Type B pancreatic cell (in vitro differentiated cells): Measurements from ENCODE around the gene BCL11A. TPM values are rescaled to one million over a fixed set of nuclear protein-coding genes. Genes with fewer than 3 reads are reported as not detected.

Experiments used
- DNase-seq: peaks from one replicate; pipeline ENCODE4 v3.0.0; 2021; ENCODE audit warnings: mixed read lengths; ENCODE audit not compliant: unreplicated experiment; ENCODE audit errors: extremely low spot score
- H3K27ac Mint-ChIP-seq: 2 replicates; pipeline ENCODE4 v1.8.0; 2021; ENCODE audit warnings: mild to moderate bottlenecking, mixed read lengths
- H3K27me3 Mint-ChIP-seq: 2 replicates; pipeline ENCODE4 v1.8.0; 2021; ENCODE audit warnings: mixed read lengths
- H3K36me3 Mint-ChIP-seq: 2 replicates; pipeline ENCODE4 v1.8.0; 2021; ENCODE audit warnings: mixed read lengths
- H3K4me1 Mint-ChIP-seq: one replicate; pipeline ENCODE4 v1.8.0; 2021; ENCODE audit warnings: mixed read lengths; ENCODE audit not compliant: unreplicated experiment
- H3K4me3 Mint-ChIP-seq: 2 replicates; pipeline ENCODE4 v1.8.0; 2021; ENCODE audit warnings: mild to moderate bottlenecking, mixed read lengths
- H3K9me3 Mint-ChIP-seq: 2 replicates; pipeline ENCODE4 v1.8.0; 2021; ENCODE audit warnings: mixed read lengths
- total RNA-seq: library from RNA; stranded (reverse); gene quantifications from 2 replicates; pipeline ENCODE4 v1.2.1, GENCODE V29; 2021; ENCODE audit warnings: low replicate concordance
- TF ChIP-seq, protein P1 (sequence below): fragments of 200-600 bp; sonication (generic); conservative IDR thresholded peaks from 2 replicates; pipeline ENCODE4 v1.5.0; 2021; ENCODE audit warnings: antibody characterized with exemption, mild to moderate bottlenecking

BCL11A gene
- total RNA-seq, 1 donor from 2014 or later = 53.1 TPM

DNA sequence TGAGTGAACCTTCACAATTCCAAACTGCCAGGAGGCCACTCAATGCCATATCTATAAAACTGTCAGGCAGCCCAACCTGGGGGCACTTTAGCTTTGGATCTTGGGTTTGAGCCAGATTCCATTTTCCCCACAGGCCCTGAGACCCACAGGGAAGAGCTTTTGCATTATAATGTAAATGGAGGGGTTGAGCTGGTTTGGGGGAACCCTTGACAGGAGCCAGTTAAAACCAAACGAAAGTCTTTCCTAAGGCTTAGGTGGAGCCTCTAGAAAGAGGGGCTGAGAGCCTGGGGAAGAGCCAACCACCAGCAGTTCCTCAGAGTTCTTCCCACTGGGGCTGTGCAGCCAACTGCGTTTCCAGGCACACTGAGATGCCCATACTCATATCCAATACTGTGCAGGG lies 42.7 kb downstream of the BCL11A start:
- no peak for DNase-seq
- Mint-ChIP-seq H3K9me3 (peaks cover 9% of the 10 kb centered on the region), H3K27ac (no peak overlapping the region), H3K27me3 (no peaks in the 10 kb centered on the region), H3K4me3 (no peak overlapping the region), H3K4me1 (peaks cover 73% of the 10 kb centered on the region), H3K36me3 (peaks cover 29% of the 10 kb centered on the region)
- TF ChIP-seq, protein P1, sequence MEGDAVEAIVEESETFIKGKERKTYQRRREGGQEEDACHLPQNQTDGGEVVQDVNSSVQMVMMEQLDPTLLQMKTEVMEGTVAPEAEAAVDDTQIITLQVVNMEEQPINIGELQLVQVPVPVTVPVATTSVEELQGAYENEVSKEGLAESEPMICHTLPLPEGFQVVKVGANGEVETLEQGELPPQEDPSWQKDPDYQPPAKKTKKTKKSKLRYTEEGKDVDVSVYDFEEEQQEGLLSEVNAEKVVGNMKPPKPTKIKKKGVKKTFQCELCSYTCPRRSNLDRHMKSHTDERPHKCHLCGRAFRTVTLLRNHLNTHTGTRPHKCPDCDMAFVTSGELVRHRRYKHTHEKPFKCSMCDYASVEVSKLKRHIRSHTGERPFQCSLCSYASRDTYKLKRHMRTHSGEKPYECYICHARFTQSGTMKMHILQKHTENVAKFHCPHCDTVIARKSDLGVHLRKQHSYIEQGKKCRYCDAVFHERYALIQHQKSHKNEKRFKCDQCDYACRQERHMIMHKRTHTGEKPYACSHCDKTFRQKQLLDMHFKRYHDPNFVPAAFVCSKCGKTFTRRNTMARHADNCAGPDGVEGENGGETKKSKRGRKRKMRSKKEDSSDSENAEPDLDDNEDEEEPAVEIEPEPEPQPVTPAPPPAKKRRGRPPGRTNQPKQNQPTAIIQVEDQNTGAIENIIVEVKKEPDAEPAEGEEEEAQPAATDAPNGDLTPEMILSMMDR = no peak

GRCh38 chr2:60509066-60509465 lies 44.4 kb downstream of the BCL11A start:
- no peak for DNase-seq
- peaks cover 74% of the 10 kb centered on the region for H3K4me1 Mint-ChIP-seq
- no peak overlapping the region for H3K4me3 Mint-ChIP-seq
- peaks cover 26% of the 10 kb centered on the region for H3K36me3 Mint-ChIP-seq
- H3K27me3 Mint-ChIP-seq = no peaks in the 10 kb centered on the region
- no peak overlapping the region for H3K27ac Mint-ChIP-seq
- peaks cover 9% of the 10 kb centered on the region for H3K9me3 Mint-ChIP-seq
- TF ChIP-seq, protein P1 = no peak

- H3K27ac Mint-ChIP-seq = no peak overlapping the region
- H3K36me3 Mint-ChIP-seq = peaks cover 26% of the 10 kb centered on the region
- no peaks in the 10 kb centered on the region for H3K27me3 Mint-ChIP-seq
- TF ChIP-seq, protein P1 = no peak
- peaks cover 74% of the 10 kb centered on the region for H3K4me1 Mint-ChIP-seq
- no peak for DNase-seq
- H3K4me3 Mint-ChIP-seq = no peak overlapping the region
- H3K9me3 Mint-ChIP-seq = peaks cover 9% of the 10 kb centered on the region
These were observed 45.0 kb downstream of the BCL11A start for GRCh38 chr2:60508339-60508917.

- Mint-ChIP-seq H3K9me3 (peaks cover 9% of the 10 kb centered on the region), H3K27me3 (no peaks in the 10 kb centered on the region), H3K4me3 (no peak overlapping the region), H3K4me1 (peaks cover 77% of the 10 kb centered on the region), H3K36me3 (peaks cover 21% of the 10 kb centered on the region), H3K27ac (peak overlapping the region; percentile 34)
- TF ChIP-seq, protein P1 = no peak
- DNase-seq = no peak
These were observed 46.1 kb downstream of the BCL11A start for GRCh38 chr2:60507211-60507965.

DNA sequence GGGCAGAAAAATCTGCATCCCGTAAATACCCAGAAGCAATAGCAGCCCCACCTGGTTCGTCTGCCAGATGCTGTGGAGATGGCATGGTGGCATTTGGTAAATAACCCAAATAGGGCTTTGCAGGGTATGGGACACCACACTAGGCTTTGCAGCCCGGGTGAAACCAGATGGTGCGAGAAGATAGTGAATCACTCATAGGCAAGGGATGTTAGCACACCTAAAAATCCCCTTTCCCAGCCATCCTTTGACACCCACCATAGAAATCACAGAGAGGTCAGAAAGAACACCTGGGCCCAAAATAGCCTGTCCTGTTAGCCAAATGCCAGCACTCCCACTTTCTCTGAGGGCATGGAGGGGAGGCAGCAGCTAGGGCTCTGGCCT lies 47.6 kb downstream of the BCL11A start:
- no peak for DNase-seq
- Mint-ChIP-seq H3K27ac (no peak overlapping the region), H3K9me3 (peaks cover 9% of the 10 kb centered on the region), H3K4me1 (peaks cover 73% of the 10 kb centered on the region), H3K4me3 (no peak overlapping the region), H3K36me3 (peaks cover 18% of the 10 kb centered on the region), H3K27me3 (no peaks in the 10 kb centered on the region)
- TF ChIP-seq, protein P1 = no peak
